ENCODE results near the gene LINGO3. TPM values are rescaled to one million over a fixed set of nuclear protein-coding genes. Genes with fewer than 3 reads are reported as not detected.

LINGO3 gene
- total RNA-seq, 1 donor, result not detected

DNA sequence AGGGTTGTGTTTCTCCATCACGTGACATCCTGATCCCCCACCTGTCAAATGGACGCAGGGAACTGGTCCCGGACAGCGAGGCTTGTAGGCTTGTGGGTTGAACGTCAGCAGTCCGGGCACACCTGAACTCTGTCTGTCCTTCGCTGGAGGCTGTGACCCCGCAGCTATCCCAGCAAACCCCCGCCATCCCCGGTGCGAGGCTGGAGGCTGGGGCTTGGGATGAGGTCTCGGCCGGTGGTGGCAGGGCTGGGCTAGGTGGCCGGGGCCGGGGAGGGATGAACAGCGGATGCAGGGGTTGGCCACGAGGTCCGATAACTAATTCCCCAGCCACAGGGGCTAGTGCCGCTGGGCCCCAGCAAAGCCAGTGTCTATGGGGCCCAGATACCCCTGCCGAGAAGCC, 11.6 kb upstream of the LINGO3 start:
- TF ChIP-seq, protein P1, sequence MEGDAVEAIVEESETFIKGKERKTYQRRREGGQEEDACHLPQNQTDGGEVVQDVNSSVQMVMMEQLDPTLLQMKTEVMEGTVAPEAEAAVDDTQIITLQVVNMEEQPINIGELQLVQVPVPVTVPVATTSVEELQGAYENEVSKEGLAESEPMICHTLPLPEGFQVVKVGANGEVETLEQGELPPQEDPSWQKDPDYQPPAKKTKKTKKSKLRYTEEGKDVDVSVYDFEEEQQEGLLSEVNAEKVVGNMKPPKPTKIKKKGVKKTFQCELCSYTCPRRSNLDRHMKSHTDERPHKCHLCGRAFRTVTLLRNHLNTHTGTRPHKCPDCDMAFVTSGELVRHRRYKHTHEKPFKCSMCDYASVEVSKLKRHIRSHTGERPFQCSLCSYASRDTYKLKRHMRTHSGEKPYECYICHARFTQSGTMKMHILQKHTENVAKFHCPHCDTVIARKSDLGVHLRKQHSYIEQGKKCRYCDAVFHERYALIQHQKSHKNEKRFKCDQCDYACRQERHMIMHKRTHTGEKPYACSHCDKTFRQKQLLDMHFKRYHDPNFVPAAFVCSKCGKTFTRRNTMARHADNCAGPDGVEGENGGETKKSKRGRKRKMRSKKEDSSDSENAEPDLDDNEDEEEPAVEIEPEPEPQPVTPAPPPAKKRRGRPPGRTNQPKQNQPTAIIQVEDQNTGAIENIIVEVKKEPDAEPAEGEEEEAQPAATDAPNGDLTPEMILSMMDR (IDR thresholded peaks at IDR 0.05; ENCODE audit: insufficient read depth, low read length), result no peak
- H3K4me3 ChIP-seq (ENCODE audit: low read depth, low read length), result no peak overlapping the region
- no peak for DNase-seq (ENCODE audit: low read depth)

DNA sequence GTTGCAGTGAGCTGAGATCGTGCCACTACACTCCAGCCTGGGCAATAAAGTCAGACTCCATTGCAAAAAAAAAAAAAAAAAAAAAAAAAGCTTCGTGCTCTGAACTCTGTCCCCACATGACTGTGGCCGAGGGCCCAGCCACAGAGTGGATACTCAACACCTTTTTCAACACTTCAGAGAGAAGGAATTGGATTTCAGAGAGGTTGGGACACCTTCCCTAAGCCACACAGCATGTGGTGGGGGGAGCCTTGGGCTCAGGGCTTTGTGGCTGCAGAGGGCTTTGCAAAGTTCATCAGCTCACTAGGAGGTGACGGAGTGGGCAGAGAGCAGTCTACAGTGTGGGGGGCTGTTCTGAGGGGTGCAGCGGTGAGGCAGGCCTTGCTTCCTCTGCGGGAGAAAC, 11.0 kb upstream of the LINGO3 start:
- H3K4me3 ChIP-seq (ENCODE audit: low read depth, low read length), result no peak overlapping the region
- TF ChIP-seq, protein P1 (IDR thresholded peaks at IDR 0.05; ENCODE audit: insufficient read depth, low read length), result no peak
- no peak for DNase-seq (ENCODE audit: low read depth)

DNA sequence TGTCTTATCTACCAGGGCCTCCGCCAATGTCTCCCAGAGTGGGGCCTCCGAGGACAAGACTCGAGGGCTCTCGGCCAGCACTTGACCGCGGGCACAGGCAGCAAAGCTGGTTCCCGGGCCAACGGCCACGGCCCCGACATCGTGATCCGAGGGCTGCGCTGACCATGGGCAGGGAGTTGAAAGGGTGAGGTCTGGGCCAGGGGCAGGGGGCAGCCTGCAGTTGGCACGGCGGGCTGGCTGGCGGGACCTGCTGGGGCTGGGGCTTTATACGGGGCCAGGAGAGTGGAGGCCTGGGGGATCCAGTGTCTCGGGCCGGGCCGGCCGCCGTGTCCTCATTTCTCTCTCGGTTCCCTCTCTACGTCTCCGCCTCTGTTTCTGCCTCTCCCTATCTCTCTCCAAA, 9.8 kb upstream of the LINGO3 start:
- no peak for DNase-seq (ENCODE audit: low read depth)

DNA sequence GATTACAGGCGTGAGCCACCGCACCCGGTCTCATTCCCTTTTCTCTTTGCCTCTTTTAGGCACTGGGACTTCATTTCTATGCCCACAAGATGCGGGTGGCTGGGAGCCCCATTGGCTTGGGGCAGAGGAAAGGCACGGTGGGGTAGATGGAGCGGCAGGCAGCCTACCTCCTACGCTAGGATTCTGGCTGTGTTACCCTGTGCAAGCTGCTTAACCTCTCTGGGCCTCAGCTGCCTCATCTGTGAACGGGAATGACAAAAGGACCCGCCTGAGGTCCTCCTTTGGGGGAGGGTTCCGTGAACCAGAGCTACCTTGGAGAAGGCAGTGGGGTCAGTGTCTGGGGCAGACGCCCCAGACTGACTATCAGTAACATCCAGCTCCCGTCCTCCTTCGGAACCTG, 9.3 kb upstream of the LINGO3 start:
- no peak for DNase-seq (ENCODE audit: low read depth)
- TF ChIP-seq, protein P1 (IDR thresholded peaks at IDR 0.05; ENCODE audit: insufficient read depth, low read length), result no peak

More for the DNA sequence above, 9.8 kb upstream of the LINGO3 start:
- TF ChIP-seq, protein P1 (IDR thresholded peaks at IDR 0.05; ENCODE audit: insufficient read depth, low read length), result no peak
- H3K4me3 ChIP-seq (ENCODE audit: low read depth, low read length), result no peak overlapping the region

DNA sequence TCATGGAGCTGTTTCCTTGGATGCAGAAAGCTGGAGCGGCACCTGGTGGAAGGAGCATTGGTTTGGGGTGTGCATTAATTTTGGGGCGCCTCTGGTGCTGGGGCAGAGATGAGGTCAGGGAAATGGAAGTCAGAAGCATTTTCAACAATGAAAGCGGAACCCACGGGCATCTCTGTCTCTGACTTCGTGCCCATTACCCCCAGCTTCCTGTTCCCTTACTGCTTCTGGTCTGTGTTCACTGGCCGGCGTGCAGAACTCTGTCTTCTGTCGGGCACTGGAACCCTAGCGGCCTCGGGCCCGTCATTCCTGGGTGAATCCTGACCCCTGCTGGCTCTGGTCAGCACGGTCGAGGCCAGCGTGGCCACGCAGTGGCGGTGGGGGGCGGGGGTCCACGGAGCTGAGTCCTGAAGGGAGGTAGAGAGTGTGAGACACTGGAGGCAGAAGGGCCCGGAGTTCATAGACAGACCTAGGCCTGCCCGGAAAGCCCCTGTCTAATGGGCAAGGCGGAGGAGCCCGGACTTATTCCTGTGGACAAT, 7.9 kb upstream of the LINGO3 start:
- peak; percentile 62 for DNase-seq (ENCODE audit: low read depth)
- no peak overlapping the region for H3K4me3 ChIP-seq (ENCODE audit: low read depth, low read length)
- TF ChIP-seq, protein P1 (IDR thresholded peaks at IDR 0.05; ENCODE audit: insufficient read depth, low read length), result peak; percentile 68

More for the DNA sequence above, 9.3 kb upstream of the LINGO3 start:
- no peak overlapping the region for H3K4me3 ChIP-seq (ENCODE audit: low read depth, low read length)

DNA sequence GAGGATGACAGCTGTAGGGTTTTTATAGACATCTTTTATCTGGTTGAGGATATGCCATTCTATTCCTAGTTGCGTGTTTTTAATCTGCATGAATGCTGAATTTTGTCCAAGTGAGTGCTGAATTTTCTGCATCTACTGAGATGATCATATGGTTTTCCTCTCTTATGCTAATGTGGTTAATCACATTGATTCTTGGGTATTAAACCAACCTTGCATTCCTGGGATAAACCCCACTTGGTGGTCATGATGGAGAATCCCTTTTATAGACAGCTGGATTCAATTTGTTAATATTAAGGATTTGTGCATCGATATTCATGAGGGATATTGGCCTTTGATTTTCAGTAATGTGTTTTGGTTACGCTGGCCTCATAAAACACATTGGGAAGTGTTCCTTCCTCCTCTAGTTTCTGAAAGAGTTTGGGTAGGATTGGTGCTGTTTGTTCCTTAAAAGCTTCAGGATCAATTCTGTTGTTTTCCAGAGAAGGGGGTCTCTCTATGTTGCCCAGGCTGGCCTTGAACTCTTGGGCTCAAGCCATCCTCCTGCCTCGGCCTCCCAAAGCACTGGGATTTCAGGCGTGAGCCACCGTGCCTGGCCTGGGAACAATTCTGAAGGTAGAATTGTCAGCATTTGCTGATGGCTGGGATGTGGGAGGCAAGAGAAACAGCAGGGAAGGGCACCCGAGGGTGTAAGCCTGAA, 7.3 kb upstream of the LINGO3 start:
- no peak overlapping the region for H3K4me3 ChIP-seq (ENCODE audit: low read depth, low read length)
- TF ChIP-seq, protein P1 (IDR thresholded peaks at IDR 0.05; ENCODE audit: insufficient read depth, low read length), result no peak
- DNase-seq (ENCODE audit: low read depth), result no peak
